Measurements from ENCODE around the gene DSCAM. TPM values are rescaled to one million over a fixed set of nuclear protein-coding genes. Genes with fewer than 3 reads are reported as not detected.

The DSCAM gene
- total RNA-seq, 1 donor from 2014 or later: not detected

- TF ChIP-seq POLR2A (IDR thresholded peaks at IDR 0.05) (no peak), POLR2AphosphoS5 (IDR thresholded peaks at IDR 0.05; ENCODE audit: insufficient read depth in 1 of 2, low read depth in 1 of 2) (no peak), CTCF (IDR thresholded peaks at IDR 0.05) (no peak)
- intact Hi-C loops (cut with DNase I): no loop called here
- H3K4me3 ChIP-seq: no peak overlapping the region
- no peak overlapping the region for H3K27ac ChIP-seq
- H3K27me3 ChIP-seq: no peaks in the 10 kb centered on the region
- H3K4me1 ChIP-seq: no peaks in the 10 kb centered on the region
- no peaks in the 10 kb centered on the region for H3K36me3 ChIP-seq
- no peak for DNase-seq (ENCODE audit: extremely low spot score in 2 of 2)
- no peaks in the 10 kb centered on the region for H3K9me3 ChIP-seq
These were observed 147.6 kb downstream of the DSCAM start for GRCh38 chr21:40699366-40699765.

- no peaks in the 10 kb centered on the region for H3K36me3 ChIP-seq
- DNase-seq (ENCODE audit: extremely low spot score in 2 of 2): no peak
- H3K9me3 ChIP-seq: no peaks in the 10 kb centered on the region
- no peaks in the 10 kb centered on the region for H3K27me3 ChIP-seq
- TF ChIP-seq POLR2A (IDR thresholded peaks at IDR 0.05) (no peak), POLR2AphosphoS5 (IDR thresholded peaks at IDR 0.05; ENCODE audit: insufficient read depth in 1 of 2, low read depth in 1 of 2) (no peak), CTCF (IDR thresholded peaks at IDR 0.05) (no peak)
- no peak overlapping the region for H3K4me3 ChIP-seq
- intact Hi-C loops (cut with DNase I): no loop called here
- no peaks in the 10 kb centered on the region for H3K4me1 ChIP-seq
- H3K27ac ChIP-seq: no peak overlapping the region
These were observed 150.7 kb downstream of the DSCAM start for GRCh38 chr21:40696246-40696645.

GRCh38 chr21:40689840-40690360, 157.1 kb downstream of the DSCAM start:
- H3K9me3 ChIP-seq: no peaks in the 10 kb centered on the region
- DNase-seq (ENCODE audit: extremely low spot score in 2 of 2): no peak
- H3K27me3 ChIP-seq: no peaks in the 10 kb centered on the region
- H3K27ac ChIP-seq: no peak overlapping the region
- TF ChIP-seq POLR2A (IDR thresholded peaks at IDR 0.05) (no peak), POLR2AphosphoS5 (IDR thresholded peaks at IDR 0.05; ENCODE audit: insufficient read depth in 1 of 2, low read depth in 1 of 2) (no peak), CTCF (IDR thresholded peaks at IDR 0.05) (no peak)
- no peaks in the 10 kb centered on the region for H3K4me1 ChIP-seq
- intact Hi-C loops (cut with DNase I): no loop called here
- H3K36me3 ChIP-seq: no peaks in the 10 kb centered on the region
- no peak overlapping the region for H3K4me3 ChIP-seq

- no peaks in the 10 kb centered on the region for H3K27me3 ChIP-seq
- H3K27ac ChIP-seq: no peak overlapping the region
- no peak for DNase-seq (ENCODE audit: extremely low spot score in 2 of 2)
- no peak for TF ChIP-seq POLR2A (IDR thresholded peaks at IDR 0.05)
- no peak for TF ChIP-seq POLR2AphosphoS5 (IDR thresholded peaks at IDR 0.05; ENCODE audit: insufficient read depth in 1 of 2, low read depth in 1 of 2)
- no peak for TF ChIP-seq CTCF (IDR thresholded peaks at IDR 0.05)
- H3K36me3 ChIP-seq: no peaks in the 10 kb centered on the region
- H3K4me1 ChIP-seq: no peaks in the 10 kb centered on the region
- no peak overlapping the region for H3K4me3 ChIP-seq
- intact Hi-C loops (cut with DNase I): no loop called here
- no peaks in the 10 kb centered on the region for H3K9me3 ChIP-seq
These were observed 157.7 kb downstream of the DSCAM start for GRCh38 chr21:40689217-40689616.

GRCh38 chr21:40688106-40688864, 158.7 kb downstream of the DSCAM start:
- H3K27me3 ChIP-seq: no peaks in the 10 kb centered on the region
- no peak for TF ChIP-seq CTCF (IDR thresholded peaks at IDR 0.05)
- no peak for TF ChIP-seq POLR2A (IDR thresholded peaks at IDR 0.05)
- TF ChIP-seq POLR2AphosphoS5 (IDR thresholded peaks at IDR 0.05; ENCODE audit: insufficient read depth in 1 of 2, low read depth in 1 of 2): no peak
- intact Hi-C loops (cut with DNase I): no loop called here

More at GRCh38 chr21:40688106-40688864, 158.7 kb downstream of the DSCAM start:
- Histone ChIP-seq H3K4me3 (no peak overlapping the region), H3K36me3 (no peaks in the 10 kb centered on the region), H3K4me1 (no peaks in the 10 kb centered on the region), H3K27ac (no peak overlapping the region), H3K9me3 (no peaks in the 10 kb centered on the region)
- no peak for DNase-seq (ENCODE audit: extremely low spot score in 2 of 2)

Measured in vagina (tissue), 2 donors.